RWPE1 (cell line): ENCODE data around the gene ADAMTS19.

Source experiments
- CTCF ChIA-PET: fragments of 350-600 bp; sonication (Branson Sonifier 250); formaldehyde crosslinking; extraction: SDS; loops from one replicate; lab custom pipeline; 2021; lab: Yijun Ruan, JAX
- POLR2A ChIA-PET: fragments of 400-600 bp; formaldehyde crosslinking; extraction: SDS; loops from one replicate; lab custom pipeline; 2020; ENCODE audit warnings: antibody characterized with exemption; ENCODE audit not compliant: low non-redundant PET; lab: Yijun Ruan, JAX
- DNase-seq: peaks from one replicate; pipeline ENCODE4 v3.0.0; 2012; ENCODE audit warnings: low spot score
- H3K27ac ChIP-seq: fragments of 450-650 bp; 2 replicates; pipeline ENCODE4 v1.5.1; 2017
- TF ChIP-seq, protein P1 (sequence below): fragments of 450-650 bp; conservative IDR thresholded peaks from 2 replicates; pipeline ENCODE4 v1.5.1; 2017; ENCODE audit warnings: low read depth, mild to moderate bottlenecking

The ADAMTS19 gene

DNA sequence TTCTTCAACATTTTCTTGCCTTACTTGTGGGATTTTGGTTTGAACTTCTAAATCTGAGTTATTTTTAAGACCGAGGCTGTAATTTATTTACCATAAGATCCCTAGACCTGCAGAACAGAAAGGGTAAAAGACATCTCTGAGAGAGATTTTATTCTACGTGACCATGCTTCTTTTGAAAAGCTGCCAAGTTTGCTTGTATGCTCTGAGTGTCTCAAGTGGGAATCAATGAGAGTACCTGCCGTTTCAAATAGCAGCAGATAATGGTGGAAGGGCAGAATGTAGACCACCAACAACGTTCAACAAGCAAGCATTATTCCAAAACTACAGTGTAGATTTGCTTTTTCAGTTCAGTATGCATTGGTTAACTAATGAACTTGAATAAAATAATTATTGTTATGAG, 179.2 kb downstream of the ADAMTS19 start:
- ChIA-PET POLR2A (no interaction called here), CTCF (no interaction called here)
- no peak overlapping the region for H3K27ac ChIP-seq
- TF ChIP-seq, protein P1, sequence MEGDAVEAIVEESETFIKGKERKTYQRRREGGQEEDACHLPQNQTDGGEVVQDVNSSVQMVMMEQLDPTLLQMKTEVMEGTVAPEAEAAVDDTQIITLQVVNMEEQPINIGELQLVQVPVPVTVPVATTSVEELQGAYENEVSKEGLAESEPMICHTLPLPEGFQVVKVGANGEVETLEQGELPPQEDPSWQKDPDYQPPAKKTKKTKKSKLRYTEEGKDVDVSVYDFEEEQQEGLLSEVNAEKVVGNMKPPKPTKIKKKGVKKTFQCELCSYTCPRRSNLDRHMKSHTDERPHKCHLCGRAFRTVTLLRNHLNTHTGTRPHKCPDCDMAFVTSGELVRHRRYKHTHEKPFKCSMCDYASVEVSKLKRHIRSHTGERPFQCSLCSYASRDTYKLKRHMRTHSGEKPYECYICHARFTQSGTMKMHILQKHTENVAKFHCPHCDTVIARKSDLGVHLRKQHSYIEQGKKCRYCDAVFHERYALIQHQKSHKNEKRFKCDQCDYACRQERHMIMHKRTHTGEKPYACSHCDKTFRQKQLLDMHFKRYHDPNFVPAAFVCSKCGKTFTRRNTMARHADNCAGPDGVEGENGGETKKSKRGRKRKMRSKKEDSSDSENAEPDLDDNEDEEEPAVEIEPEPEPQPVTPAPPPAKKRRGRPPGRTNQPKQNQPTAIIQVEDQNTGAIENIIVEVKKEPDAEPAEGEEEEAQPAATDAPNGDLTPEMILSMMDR: no peak
- DNase-seq: no peak

DNA sequence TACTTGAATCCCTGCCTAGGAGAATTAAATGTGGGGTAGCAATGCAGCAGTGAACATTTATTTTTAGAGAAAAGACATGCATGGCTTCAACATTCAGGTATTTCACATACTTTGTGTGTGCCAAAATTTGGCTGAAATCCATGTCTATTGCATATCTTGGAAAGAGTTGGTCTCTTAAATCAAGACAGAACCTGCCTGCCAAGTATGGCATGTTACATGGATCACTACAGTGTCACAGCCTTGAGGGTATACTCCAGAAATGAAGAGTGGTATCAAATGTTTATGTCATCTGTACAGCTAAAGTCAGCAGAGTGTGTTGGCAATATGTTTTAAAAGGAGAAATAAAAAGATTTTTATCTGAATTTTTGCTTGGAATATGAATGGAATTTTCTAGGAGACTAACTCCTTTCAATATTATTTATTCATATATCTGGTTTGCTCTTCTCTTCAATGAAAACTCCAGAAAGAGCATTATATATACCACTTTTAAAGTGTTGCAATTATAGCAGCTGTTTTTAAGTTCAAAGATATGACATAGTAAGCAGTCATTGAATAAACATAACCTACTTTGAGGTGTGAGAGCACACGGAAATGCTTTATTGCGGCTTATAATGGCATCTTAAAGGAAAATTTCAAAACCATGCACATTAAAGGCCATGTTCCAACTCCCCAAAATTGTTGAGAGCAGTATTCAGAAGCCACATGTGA, 192.4 kb downstream of the ADAMTS19 start:
- ChIA-PET POLR2A (no interaction called here), CTCF (no interaction called here)
- no peak overlapping the region for H3K27ac ChIP-seq

DNA sequence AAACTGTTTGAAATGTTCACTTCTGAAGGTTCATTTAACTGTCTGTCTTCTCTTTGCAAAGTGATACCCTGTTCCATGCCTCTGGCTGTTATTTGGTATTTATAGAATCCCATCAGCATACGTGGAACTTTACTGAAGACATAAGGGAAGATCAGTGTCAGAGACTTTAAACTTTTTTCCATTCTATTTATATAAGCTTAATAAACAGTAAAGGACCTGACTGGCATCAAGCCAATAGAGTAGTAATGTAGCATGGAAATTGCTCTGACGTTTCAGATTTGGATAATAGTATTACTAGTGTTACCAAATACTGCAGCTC, 192.9 kb downstream of the ADAMTS19 start:
- TF ChIP-seq, protein P1: no peak
- no peak for DNase-seq
- POLR2A ChIA-PET: no interaction called here
- H3K27ac ChIP-seq: no peak overlapping the region
- CTCF ChIA-PET: no interaction called here

More for the DNA sequence above, 192.4 kb downstream of the ADAMTS19 start:
- DNase-seq: peak; percentile 82
- TF ChIP-seq, protein P1: no peak

DNA sequence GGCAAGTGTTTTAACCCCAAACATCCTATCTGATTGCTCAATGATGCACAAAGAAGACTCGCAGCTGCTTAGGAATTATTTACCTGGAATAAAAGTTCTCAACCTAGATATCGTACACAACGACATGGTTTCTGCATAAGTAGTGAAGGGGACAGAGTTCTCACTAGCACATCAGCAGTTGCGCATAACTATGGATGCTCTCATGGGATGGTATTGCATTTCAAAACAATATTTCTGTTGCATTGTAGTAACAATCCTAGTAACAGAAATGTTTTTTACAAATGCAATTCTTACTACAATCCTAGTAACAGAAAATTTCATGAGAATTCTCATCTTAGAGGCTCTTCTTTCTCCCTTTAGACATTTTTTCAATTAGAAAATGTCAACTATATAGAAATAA, 193.3 kb downstream of the ADAMTS19 start:
- no peak for DNase-seq
- ChIA-PET POLR2A (no interaction called here), CTCF (no interaction called here)
- no peak overlapping the region for H3K27ac ChIP-seq
- TF ChIP-seq, protein P1: no peak

DNA sequence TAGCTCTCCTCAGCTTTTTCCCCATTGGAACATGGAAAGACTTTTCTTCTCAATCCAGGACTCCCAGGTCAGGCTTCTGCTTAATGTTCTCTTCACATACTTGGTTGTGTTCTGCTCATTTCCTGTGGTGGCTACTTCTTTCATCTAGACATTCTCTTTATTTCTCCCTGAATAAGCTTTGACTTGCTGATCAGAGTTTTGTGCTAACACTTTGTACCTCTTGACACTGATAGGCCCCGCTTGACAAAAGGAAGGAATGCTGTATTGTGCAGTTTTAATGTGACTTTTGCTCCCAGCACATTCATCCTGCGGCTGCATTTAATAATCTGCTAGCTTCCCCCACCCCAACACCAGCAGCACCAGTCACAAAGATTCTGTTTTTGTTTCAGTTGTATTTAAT, 196.9 kb downstream of the ADAMTS19 start:
- ChIA-PET POLR2A (no interaction called here), CTCF (no interaction called here)
- TF ChIP-seq, protein P1: no peak
- no peak overlapping the region for H3K27ac ChIP-seq
- no peak for DNase-seq

DNA sequence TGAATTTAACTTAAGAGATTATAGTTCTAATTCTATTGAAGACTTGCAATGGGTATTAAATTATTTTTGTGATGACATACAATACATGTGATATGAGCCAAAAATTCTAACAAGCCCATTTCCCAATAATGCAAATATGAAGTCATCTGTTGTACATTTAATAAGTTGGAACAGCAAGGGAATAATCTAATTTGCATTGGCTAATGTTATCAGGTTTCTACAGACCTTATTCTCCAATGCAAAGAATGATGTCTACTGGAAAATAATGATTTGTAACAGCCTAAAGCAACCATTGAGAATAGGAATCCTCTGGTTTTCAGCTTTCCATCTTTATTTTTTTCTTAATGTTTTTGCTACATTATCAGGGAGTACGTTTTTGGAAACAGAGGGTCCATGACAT, 198.7 kb downstream of the ADAMTS19 start:
- DNase-seq: no peak
- H3K27ac ChIP-seq: no peak overlapping the region
- ChIA-PET POLR2A (no interaction called here), CTCF (no interaction called here)
- TF ChIP-seq, protein P1: no peak
